ENCODE measurements around the gene TNN.

Gene TNN

DNA sequence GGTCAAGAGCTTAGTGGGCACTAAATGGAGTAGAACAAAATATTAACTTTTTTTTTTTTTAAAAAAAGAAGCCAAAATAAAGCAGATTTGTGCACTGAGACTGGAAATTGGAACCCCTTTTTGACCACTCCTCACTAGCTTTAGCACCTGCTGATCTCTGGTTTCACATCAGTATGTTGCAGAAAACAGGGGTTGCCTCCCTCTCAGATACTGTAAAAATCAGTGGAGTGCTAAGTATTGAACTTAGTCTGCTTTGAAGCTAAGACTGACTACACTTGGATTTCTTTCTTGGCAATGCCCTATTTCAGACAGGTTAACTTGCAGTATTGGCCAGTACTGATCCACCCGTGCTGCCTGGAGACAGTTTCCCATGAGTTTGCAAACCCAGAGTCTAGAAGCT is 127.6 kb downstream of the TNN start:
- H3K4me1 ChIP-seq (ENCODE audit: low read length), result peaks cover 66% of the 10 kb centered on the region
- H2AFZ ChIP-seq (ENCODE audit: low read depth, low read length), result no peak overlapping the region
- peaks cover 17% of the 10 kb centered on the region for H3K79me2 ChIP-seq (ENCODE audit: low read length)
- TF ChIP-seq EZH2phosphoT487 (IDR thresholded peaks at IDR 0.05; ENCODE audit: low read depth) (no peak), CTCF (IDR thresholded peaks at IDR 0.05; ENCODE audit: low read depth, low read length) (no peak)
- no peaks in the 10 kb centered on the region for H3K9me3 ChIP-seq (ENCODE audit: insufficient read depth, low read length)
- no peaks in the 10 kb centered on the region for H4K20me1 ChIP-seq (ENCODE audit: insufficient read depth, low read length)
- H3K36me3 ChIP-seq (replicated peaks; ENCODE audit: low read depth, low read length), result peaks cover 3% of the 10 kb centered on the region
- peak overlapping the region; percentile 56 for H3K9ac ChIP-seq (ENCODE audit: low read length)
- H3K27ac ChIP-seq (ENCODE audit: low read length), result peak overlapping the region; percentile 79
- H3K4me2 ChIP-seq (ENCODE audit: low read length), result peak overlapping the region; percentile 97
- H3K27me3 ChIP-seq (ENCODE audit: low read depth, low read length), result no peaks in the 10 kb centered on the region
- peak overlapping the region; percentile 70 for H3K4me3 ChIP-seq (ENCODE audit: low read length)

- peaks cover 12% of the 10 kb centered on the region for H3K79me2 ChIP-seq (ENCODE audit: low read length)
- peaks cover 1% of the 10 kb centered on the region for H3K36me3 ChIP-seq (replicated peaks; ENCODE audit: low read depth, low read length)
- TF ChIP-seq CTCF (IDR thresholded peaks at IDR 0.05; ENCODE audit: low read depth, low read length) (no peak), EZH2phosphoT487 (IDR thresholded peaks at IDR 0.05; ENCODE audit: low read depth) (no peak)
- H3K9me3 ChIP-seq (ENCODE audit: insufficient read depth, low read length), result no peaks in the 10 kb centered on the region
- H2AFZ ChIP-seq (ENCODE audit: low read depth, low read length), result peak overlapping the region; percentile 12; the same call in 1 of the 2 replicates
- H3K9ac ChIP-seq (ENCODE audit: low read length), result peak overlapping the region; percentile 56
- peak overlapping the region; percentile 97 for H3K4me2 ChIP-seq (ENCODE audit: low read length)
- H4K20me1 ChIP-seq (ENCODE audit: insufficient read depth, low read length), result no peaks in the 10 kb centered on the region
- no peaks in the 10 kb centered on the region for H3K27me3 ChIP-seq (ENCODE audit: low read depth, low read length)
- peaks cover 60% of the 10 kb centered on the region for H3K4me1 ChIP-seq (ENCODE audit: low read length)
- peak overlapping the region; percentile 79 for H3K27ac ChIP-seq (ENCODE audit: low read length)
- peak overlapping the region; percentile 70 for H3K4me3 ChIP-seq (ENCODE audit: low read length)
Observed at GRCh38 chr1:175195798-175196197, 128.2 kb downstream of the TNN start.

- Histone ChIP-seq H3K9ac (ENCODE audit: low read length) (peak overlapping the region; percentile 0; the same call in 1 of the 2 replicates), H2AFZ (ENCODE audit: low read depth, low read length) (peak overlapping the region; percentile 7), H3K4me3 (ENCODE audit: low read length) (peak overlapping the region; percentile 1; the same call in 1 of the 2 replicates), H3K9me3 (ENCODE audit: insufficient read depth, low read length) (no peaks in the 10 kb centered on the region), H4K20me1 (ENCODE audit: insufficient read depth, low read length) (no peaks in the 10 kb centered on the region), H3K36me3 (replicated peaks; ENCODE audit: low read depth, low read length) (no peaks in the 10 kb centered on the region), H3K27ac (ENCODE audit: low read length) (peak overlapping the region; percentile 32), H3K4me2 (ENCODE audit: low read length) (peak overlapping the region; percentile 46), H3K27me3 (ENCODE audit: low read depth, low read length) (no peaks in the 10 kb centered on the region), H3K4me1 (ENCODE audit: low read length) (peaks cover 52% of the 10 kb centered on the region), H3K79me2 (ENCODE audit: low read length) (no peaks in the 10 kb centered on the region)
- TF ChIP-seq EZH2phosphoT487 (IDR thresholded peaks at IDR 0.05; ENCODE audit: low read depth), result no peak
- TF ChIP-seq CTCF (IDR thresholded peaks at IDR 0.05; ENCODE audit: low read depth, low read length), result no peak
Observed at GRCh38 chr1:175197531-175197930, 129.9 kb downstream of the TNN start.

Data from OCI-LY3 (cell line).